HepG2 (cell line): Measurements from ENCODE around the gene OGFOD3. TPM values are rescaled to one million over a fixed set of nuclear protein-coding genes. Genes with fewer than 3 reads are reported as not detected.

Source experiments
- ARID4A ChIP-seq: sonication (generic); formaldehyde crosslinking; IDR thresholded peaks from 2 replicates; pipeline ENCODE4 v1.5.0; 2020; ENCODE audit warnings: mild to moderate bottlenecking, missing genetic modification reagents, borderline replicate concordance
- CBX5 ChIP-seq: sonication (generic); formaldehyde crosslinking; IDR thresholded peaks from 2 replicates; pipeline ENCODE4 v1.4.0; 2020; ENCODE audit warnings: missing genetic modification reagents, borderline replicate concordance
- HCFC1 ChIP-seq: fragments of 150-350 bp; IDR thresholded peaks from 2 replicates; pipeline ENCODE4 v1.6.1; 2014; ENCODE audit warnings: low read depth, low read length
- HOXA5 ChIP-seq: sonication (generic); formaldehyde crosslinking; IDR thresholded peaks from 2 replicates; pipeline ENCODE4 v1.4.0; 2020; ENCODE audit warnings: missing genetic modification reagents
- PHF5A ChIP-seq: IDR thresholded peaks from one replicate; pipeline ENCODE4 v1.6.1; 2018; ENCODE audit warnings: low read depth, missing genetic modification reagents; ENCODE audit not compliant: unreplicated experiment
- PREB ChIP-seq: sonication (generic); formaldehyde crosslinking; IDR thresholded peaks from 2 replicates; pipeline ENCODE4 v1.4.0; 2020; ENCODE audit warnings: missing genetic modification reagents
- SRSF9 ChIP-seq: fragments of 200-400 bp; formaldehyde crosslinking; IDR thresholded peaks from 2 replicates; pipeline ENCODE4 v1.6.1; 2018; ENCODE audit warnings: borderline replicate concordance, mild to moderate bottlenecking, low read depth, low read length; ENCODE audit not compliant: insufficient read depth, poor library complexity, severe bottlenecking
- SRY ChIP-seq: sonication (generic); formaldehyde crosslinking; IDR thresholded peaks from 2 replicates; pipeline ENCODE4 v1.8.0; 2022; ENCODE audit warnings: mild to moderate bottlenecking, missing genetic modification reagents
- ZC3H13 ChIP-seq: sonication (generic); formaldehyde crosslinking; IDR thresholded peaks from 2 replicates; pipeline ENCODE4 v1.8.1; 2023; ENCODE audit warnings: mild to moderate bottlenecking, missing genetic modification reagents, moderate library complexity
- ZFP36L2 ChIP-seq: sonication (generic); formaldehyde crosslinking; IDR thresholded peaks from 2 replicates; pipeline ENCODE4 v1.4.0; 2020; ENCODE audit warnings: missing genetic modification reagents
- ZFP82 ChIP-seq: sonication (generic); formaldehyde crosslinking; IDR thresholded peaks from 2 replicates; pipeline ENCODE4 v1.5.1; 2020; ENCODE audit warnings: mild to moderate bottlenecking, missing genetic modification reagents, borderline replicate concordance
- ZNF777 ChIP-seq: sonication (generic); formaldehyde crosslinking; IDR thresholded peaks from 2 replicates; pipeline ENCODE4 v1.4.0; 2020; ENCODE audit warnings: missing genetic modification reagents
- ZNF800 ChIP-seq: sonication (generic); formaldehyde crosslinking; IDR thresholded peaks from 2 replicates; pipeline ENCODE4 v1.4.0; 2020; ENCODE audit warnings: missing genetic modification reagents
- polyA plus RNA-seq, 8 experiments: library from polyadenylated mRNA; depleted of rRNA in 3 of 8; stranded (reverse) in 7 of 8; unstranded in 1 of 8; fragments of >200 nt; fragmentation: Illumina TruSeq in 4 of 8; extraction: Trizol in 4 of 8; gene quantifications; 2 replicates each; pipeline versions ENCODE4 v1.2.1 to v1.2.3, GENCODE V29; 2011 to 2016; ENCODE audit warnings: low read depth in 4 of 8, missing spikeins in 1 of 8, mixed read lengths in 1 of 8; ENCODE audit not compliant: insufficient read depth in 1 of 8
- total RNA-seq, 5 experiments: library from RNA; depleted of rRNA; stranded (reverse); fragments of >200 nt; fragmentation: Illumina TruSeq; extraction: Trizol; gene quantifications; 2 replicates each; pipeline ENCODE4 v1.2.3, GENCODE V29; 2016; ENCODE audit warnings: low read depth in 1 of 5
- TF ChIP-seq, protein P1 (sequence below): sonication (generic); formaldehyde crosslinking; IDR thresholded peaks from 2 replicates; pipeline ENCODE4 v1.4.0; 2020; ENCODE audit warnings: mild to moderate bottlenecking, missing genetic modification reagents
- TF ChIP-seq, protein P2 (sequence below): sonication (generic); formaldehyde crosslinking; IDR thresholded peaks from 2 replicates; pipeline ENCODE4 v1.4.0; 2020; ENCODE audit warnings: missing genetic modification reagents, borderline replicate concordance

OGFOD3 gene
- total and polyA plus RNA-seq, 2 of the 13 experiments (the other 11 are each of a cell fraction or from before 2014, with no cell fraction given) = 40.0 to 42.1 TPM

- no peak for TF ChIP-seq ZNF800 (CRISPR knock-in tag)
- TF ChIP-seq HOXA5 (CRISPR knock-in tag) = no peak
- TF ChIP-seq, protein P1, sequence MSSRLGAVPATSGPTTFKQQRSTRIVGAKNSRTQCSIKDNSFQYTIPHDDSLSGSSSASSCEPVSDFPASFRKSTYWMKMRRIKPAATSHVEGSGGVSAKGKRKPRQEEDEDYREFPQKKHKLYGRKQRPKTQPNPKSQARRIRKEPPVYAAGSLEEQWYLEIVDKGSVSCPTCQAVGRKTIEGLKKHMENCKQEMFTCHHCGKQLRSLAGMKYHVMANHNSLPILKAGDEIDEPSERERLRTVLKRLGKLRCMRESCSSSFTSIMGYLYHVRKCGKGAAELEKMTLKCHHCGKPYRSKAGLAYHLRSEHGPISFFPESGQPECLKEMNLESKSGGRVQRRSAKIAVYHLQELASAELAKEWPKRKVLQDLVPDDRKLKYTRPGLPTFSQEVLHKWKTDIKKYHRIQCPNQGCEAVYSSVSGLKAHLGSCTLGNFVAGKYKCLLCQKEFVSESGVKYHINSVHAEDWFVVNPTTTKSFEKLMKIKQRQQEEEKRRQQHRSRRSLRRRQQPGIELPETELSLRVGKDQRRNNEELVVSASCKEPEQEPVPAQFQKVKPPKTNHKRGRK (CRISPR knock-in tag) = no peak
- TF ChIP-seq CBX5 (CRISPR knock-in tag) = peak; percentile 49; the same call in 1 of the 2 replicates
- TF ChIP-seq, protein P2, sequence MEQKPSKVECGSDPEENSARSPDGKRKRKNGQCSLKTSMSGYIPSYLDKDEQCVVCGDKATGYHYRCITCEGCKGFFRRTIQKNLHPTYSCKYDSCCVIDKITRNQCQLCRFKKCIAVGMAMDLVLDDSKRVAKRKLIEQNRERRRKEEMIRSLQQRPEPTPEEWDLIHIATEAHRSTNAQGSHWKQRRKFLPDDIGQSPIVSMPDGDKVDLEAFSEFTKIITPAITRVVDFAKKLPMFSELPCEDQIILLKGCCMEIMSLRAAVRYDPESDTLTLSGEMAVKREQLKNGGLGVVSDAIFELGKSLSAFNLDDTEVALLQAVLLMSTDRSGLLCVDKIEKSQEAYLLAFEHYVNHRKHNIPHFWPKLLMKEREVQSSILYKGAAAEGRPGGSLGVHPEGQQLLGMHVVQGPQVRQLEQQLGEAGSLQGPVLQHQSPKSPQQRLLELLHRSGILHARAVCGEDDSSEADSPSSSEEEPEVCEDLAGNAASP (CRISPR knock-in tag) = no peak; the same call in 1 of the 2 replicates
- no peak for TF ChIP-seq SRSF9
- TF ChIP-seq SRY (CRISPR knock-in tag) = peak; percentile 47
- TF ChIP-seq HCFC1 = peak; percentile 79
- TF ChIP-seq ZNF777 (CRISPR knock-in tag) = peak; percentile 56; the same call in 1 of the 2 replicates
- 0 out of 2 replicates have a peak, but pooled peaks have one; percentile 33 for TF ChIP-seq PREB (CRISPR knock-in tag)
- TF ChIP-seq ZC3H13 (CRISPR knock-in tag) = peak; percentile 76; the same call in 1 of the 2 replicates
- TF ChIP-seq ZFP36L2 = no peak
- TF ChIP-seq PHF5A (CRISPR knock-in tag) = peak; percentile 82
- peak; percentile 10; the same call in 1 of the 2 replicates for TF ChIP-seq ZFP82 (CRISPR knock-in tag)
- TF ChIP-seq ARID4A (CRISPR knock-in tag) = peak; percentile 89
Measured at GRCh38 chr17:82418001-82418986, at the start of gene OGFOD3, which contains the start of gene HEXD (continued).
